Fibroblast of pulmonary artery (primary cell): ENCODE measurements around the gene ARNT2.

Experiments
- DNase-seq: peaks from one replicate; pipeline ENCODE4 v3.0.0-alpha.2; 2010; ENCODE audit warnings: low read depth
- H3K4me3 ChIP-seq: replicated peaks from 2 replicates; pipeline ENCODE4 v1.5.1; 2011; ENCODE audit warnings: low read depth, mild to moderate bottlenecking, control low read depth, low read length, moderate library complexity
- TF ChIP-seq, protein P1 (sequence below): IDR thresholded peaks from 2 replicates; pipeline ENCODE4 v1.5.1; 2011; ENCODE audit warnings: mild to moderate bottlenecking, control low read depth, low read length, inconsistent platforms; ENCODE audit errors: missing control alignments

The ARNT2 gene

DNA sequence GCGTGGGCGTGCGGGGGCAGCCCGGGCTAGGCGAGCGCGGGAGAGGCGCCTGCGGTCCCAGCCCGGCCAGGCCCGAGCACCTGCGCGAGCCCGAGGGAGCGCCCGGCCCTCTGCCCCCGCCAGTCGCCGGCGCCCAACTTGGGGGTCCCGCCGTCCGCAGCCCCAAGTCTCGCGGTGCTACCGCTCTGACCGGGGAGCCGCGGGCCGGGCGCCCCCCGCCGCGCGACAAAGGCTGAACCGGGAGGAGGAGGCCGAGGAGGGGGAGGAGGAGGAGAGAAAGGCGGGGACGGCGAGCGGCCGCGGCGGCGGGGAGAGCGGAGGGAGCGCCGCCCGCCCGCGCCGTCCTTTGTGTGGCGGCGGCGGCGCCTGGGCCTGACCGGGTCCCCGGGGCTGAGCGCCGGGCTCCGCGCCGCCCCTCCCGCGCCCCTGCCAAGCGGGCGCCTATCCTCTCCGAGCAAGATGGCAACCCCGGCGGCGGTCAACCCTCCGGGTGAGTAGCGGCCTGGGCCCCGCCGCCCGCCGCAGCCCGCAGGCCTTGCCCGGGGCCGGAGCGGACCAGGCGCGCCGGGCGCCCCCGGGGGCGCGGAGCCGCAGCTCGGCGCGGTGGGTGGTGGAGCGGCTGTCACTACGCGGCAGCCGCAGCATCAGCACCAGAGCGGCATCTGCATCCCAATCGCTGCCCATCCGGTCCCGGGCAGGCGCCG lies at the start of gene ARNT2:
ARNT2 (plus strand) TSS at position 326 of the 704 bp plus-strand sequence; CDS start at position 460, 134 bp downstream.
- no peak for DNase-seq
- peak within 1 kb of the TSS; percentile 22 for H3K4me3 ChIP-seq
- TF ChIP-seq, protein P1, sequence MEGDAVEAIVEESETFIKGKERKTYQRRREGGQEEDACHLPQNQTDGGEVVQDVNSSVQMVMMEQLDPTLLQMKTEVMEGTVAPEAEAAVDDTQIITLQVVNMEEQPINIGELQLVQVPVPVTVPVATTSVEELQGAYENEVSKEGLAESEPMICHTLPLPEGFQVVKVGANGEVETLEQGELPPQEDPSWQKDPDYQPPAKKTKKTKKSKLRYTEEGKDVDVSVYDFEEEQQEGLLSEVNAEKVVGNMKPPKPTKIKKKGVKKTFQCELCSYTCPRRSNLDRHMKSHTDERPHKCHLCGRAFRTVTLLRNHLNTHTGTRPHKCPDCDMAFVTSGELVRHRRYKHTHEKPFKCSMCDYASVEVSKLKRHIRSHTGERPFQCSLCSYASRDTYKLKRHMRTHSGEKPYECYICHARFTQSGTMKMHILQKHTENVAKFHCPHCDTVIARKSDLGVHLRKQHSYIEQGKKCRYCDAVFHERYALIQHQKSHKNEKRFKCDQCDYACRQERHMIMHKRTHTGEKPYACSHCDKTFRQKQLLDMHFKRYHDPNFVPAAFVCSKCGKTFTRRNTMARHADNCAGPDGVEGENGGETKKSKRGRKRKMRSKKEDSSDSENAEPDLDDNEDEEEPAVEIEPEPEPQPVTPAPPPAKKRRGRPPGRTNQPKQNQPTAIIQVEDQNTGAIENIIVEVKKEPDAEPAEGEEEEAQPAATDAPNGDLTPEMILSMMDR: no peak

DNA sequence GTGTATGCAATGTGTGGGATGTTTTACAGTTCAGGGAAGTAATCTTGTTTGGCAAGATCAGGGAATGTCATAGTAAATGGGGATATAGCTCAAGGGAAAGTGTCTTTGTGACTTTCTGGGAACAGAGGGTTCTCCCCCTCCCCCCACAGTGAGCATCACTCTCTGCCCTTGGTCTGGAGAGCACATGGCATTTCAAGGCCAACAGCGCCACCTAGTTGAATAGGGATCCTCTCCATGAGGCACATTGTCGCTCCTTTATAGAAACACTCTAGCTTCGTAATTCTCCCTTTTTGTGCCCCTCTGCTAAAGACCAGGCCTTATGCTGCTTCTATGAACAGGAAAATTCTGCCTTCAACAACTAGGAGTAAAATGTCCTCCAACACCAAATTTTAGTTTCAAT lies 37.1 kb upstream of the ARNT2 start:
- TF ChIP-seq, protein P1: peak; percentile 22
- no peak overlapping the region for H3K4me3 ChIP-seq
- DNase-seq: peak; percentile 6

DNA sequence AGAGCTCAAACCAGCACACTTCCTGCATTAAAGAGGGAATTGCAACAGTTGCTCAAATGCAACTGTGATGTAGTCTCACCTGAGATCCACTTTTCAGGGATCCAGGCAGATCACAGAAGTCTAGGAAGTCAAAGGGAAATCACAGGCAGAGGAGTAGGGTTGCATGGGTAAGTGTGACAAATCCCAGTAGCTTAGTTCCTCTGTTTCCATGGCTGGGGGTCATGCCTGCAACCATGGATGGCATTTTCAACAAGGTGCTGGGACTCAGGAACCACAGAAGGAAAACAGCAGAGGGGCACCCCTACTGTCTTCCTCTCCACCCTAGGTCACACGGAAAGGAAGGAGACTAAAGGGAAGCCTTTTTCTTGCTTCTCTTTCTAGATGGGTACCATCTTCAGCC lies 36.5 kb upstream of the ARNT2 start:
- no peak for DNase-seq
- H3K4me3 ChIP-seq: no peak overlapping the region
- TF ChIP-seq, protein P1: no peak

DNA sequence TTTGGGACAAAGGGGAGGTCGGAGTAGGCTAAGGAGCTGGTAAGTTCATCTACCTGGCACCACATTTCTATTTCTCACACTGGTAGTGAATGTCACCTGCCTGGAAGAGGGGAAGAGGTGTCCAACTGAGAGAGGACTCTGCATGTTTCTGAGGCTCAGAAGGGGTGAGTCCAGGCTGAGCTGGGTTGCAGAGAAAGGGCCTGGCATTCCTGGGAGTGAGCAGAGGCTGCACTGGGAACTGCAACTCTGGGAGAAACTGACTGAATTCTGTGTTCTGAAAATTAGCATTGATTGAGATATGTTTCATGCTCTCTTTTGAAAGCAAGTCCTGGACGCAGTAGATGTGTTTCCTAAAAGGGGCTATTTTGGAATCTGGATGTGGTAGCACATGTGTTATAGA lies 32.3 kb upstream of the ARNT2 start:
- TF ChIP-seq, protein P1: no peak
- no peak for DNase-seq
- H3K4me3 ChIP-seq: no peak overlapping the region

DNA sequence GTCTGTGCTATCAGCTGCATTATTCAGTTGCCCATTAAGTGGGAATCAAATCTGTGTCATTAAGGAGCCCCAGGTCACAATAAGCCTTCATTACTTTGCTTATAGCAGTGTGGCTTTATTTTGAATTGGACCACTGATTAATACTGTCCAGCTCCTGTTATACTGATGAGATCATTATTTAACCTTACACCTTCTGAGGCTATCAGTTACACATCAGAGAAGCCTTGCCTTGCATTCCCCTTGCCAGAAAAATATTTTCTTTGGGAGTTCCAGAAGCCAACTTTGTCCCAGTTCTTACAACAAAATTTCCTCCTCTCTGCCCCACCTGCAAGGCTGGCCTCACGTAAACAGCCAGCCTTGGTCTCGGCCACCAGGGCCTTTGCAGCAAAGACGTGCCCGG lies 29.7 kb upstream of the ARNT2 start:
- TF ChIP-seq, protein P1: no peak

DNA sequence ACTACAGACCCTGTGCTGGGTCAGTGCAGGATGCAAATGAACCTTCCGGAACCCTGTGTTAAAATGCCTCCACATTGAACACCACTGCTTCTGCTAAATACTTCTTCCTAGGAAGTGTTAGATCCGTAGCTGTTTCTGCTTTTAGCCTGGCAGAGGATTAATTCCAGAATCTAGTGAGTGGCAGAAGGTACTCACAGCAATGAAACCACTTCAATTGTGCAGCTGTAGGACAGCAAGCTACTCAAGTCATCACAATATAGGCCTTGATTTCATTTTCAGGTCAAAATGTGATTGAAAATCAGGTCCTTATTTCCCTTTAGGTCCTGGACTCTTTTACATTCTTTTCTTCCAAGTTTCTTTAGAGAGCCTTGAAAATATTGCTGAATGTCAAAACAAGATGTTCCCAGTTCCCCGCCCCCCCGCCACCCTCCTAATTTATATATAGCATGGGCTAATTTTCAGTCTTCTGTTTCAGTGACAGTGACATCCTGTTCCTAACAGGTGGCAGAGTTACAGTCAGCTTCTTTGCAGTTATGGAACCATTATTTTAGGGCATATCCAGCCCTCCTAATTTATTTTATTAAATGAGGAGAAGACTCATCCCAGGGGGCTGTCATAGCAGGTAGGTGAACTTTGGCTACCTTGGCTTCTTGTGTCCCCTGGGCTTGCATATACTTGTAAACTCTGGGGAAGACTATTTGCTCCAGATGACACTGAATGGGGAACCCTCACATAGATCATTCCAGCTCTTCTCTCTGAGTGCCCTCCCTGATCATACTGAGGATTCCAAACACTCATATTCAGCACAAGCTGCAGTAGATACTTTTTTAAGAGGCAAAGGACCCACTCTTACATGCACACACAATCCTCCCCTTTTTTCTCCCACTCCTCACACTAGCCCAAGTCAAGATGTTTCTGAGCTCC lies 28.0 kb upstream of the ARNT2 start:
- DNase-seq: no peak
- H3K4me3 ChIP-seq: no peak overlapping the region
- TF ChIP-seq, protein P1: no peak

More for the DNA sequence above, 29.7 kb upstream of the ARNT2 start:
- no peak for DNase-seq
- no peak overlapping the region for H3K4me3 ChIP-seq
